ENCODE data around the gene B3GALT4. TPM values are rescaled to one million over a fixed set of nuclear protein-coding genes. Genes with fewer than 3 reads are reported as not detected.

Gene B3GALT4
- total RNA-seq, 1 experiment from 2014 or later, result 1.9 TPM

DNA sequence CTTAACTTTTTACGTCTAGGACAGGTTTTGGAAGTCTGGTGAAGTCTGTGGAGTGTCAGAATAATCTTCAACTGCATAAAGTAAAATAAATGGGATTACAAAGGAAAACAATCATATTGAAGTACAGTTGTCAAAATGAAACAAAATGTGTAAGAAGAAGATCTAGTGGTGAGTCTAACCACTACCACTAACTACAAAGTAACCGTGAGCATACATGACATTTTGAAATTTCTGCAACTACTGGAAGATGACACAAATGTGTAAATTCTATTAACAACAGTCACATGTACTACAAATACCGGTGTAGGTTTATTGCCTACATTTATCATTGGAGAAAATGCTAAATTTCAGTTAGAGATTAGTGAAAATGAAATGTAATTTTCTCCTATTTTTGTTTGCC lies 35.0 kb upstream of the B3GALT4 start:
- CTCF ChIA-PET, result interaction anchor here (1.2 kb wide), 1 partner anchor 8 kb away, joined by 3 read pairs; no protein-coding TSS in a partner anchor
- DNase-seq (ENCODE audit: low read depth, low spot score) (no peak), ATAC-seq (no peak)
- Histone ChIP-seq H2AFZ (ENCODE audit: low read depth, low read length, poor library complexity, severe bottlenecking) (no peak overlapping the region), H3K4me3 (replicated peaks in 1 of 2; ENCODE audit: low read depth in 1 of 2, low read length in 2 of 2) (no peak overlapping the region), H3K9ac (ENCODE audit: low read length) (no peak overlapping the region), H3K4me1 (ENCODE audit: control insufficient read depth in 1 of 2, insufficient read depth in 2 of 2, low read length in 2 of 2) (peaks cover 2 to 4% of the 10 kb centered on the region in 2 experiments; a peak in 2 of 4 replicates), H3K79me2 (ENCODE audit: insufficient read depth, low read length) (no peaks in the 10 kb centered on the region), H3K27me3 (ENCODE audit: insufficient read depth, low read length) (no peaks in the 10 kb centered on the region), H3K9me3 (ENCODE audit: control insufficient read depth in 1 of 2, insufficient read depth in 1 of 2, low read depth in 1 of 2, low read length in 2 of 2) (no peaks in the 10 kb centered on the region), H3K27ac (ENCODE audit: low read depth, low read length) (no peak overlapping the region), H4K20me1 (ENCODE audit: insufficient read depth) (no peaks in the 10 kb centered on the region), H3K36me3 (ENCODE audit: control insufficient read depth in 1 of 2, insufficient read depth in 2 of 2, low read length in 2 of 2) (no peaks in the 10 kb centered on the region), H3K4me2 (ENCODE audit: low read length) (no peak overlapping the region), H3K9me2 (ENCODE audit: insufficient read depth) (no peaks in the 10 kb centered on the region)
- no peak for TF ChIP-seq POLR2A (IDR thresholded peaks at IDR 0.05; ENCODE audit: borderline replicate concordance, extremely low read depth, insufficient read depth, insufficient read length)
- POLR2A ChIA-PET, result no interaction called here
- RAD21 ChIA-PET (ENCODE audit: low non-redundant PET in 1 of 2, low total read pairs in 2 of 2, uncharacterized antibody in 2 of 2, unreplicated experiment in 2 of 2), result no interaction called here
- BruUV-seq (replicated peaks), result no TSS peak
- intact Hi-C loops (cut with micrococcal nuclease), result no loop called here

DNA sequence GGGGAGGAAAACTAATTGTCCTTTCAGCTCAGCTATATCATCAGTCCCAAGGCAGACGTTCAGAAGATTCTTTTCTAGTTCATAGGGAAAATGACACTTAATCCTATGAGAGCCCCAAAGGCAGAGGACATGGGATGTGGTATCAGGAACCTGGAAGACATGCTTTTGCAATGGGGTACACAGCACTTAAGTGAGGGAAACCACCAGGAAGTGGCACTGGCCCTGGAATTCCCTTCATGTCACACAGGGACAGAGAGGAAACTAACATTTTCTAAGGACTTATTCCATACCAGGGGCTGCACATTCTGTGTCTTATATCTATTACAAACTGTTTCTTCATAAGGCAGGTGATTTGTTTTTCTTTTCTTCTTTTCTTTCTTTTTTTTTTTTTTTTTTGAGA lies 33.4 kb upstream of the B3GALT4 start:
- DNase-seq (ENCODE audit: low read depth, low spot score) (no peak), ATAC-seq (no peak)
- Histone ChIP-seq H3K27me3 (ENCODE audit: insufficient read depth, low read length) (no peaks in the 10 kb centered on the region), H3K36me3 (ENCODE audit: control insufficient read depth in 1 of 2, insufficient read depth in 2 of 2, low read length in 2 of 2) (no peaks in the 10 kb centered on the region), H3K9me3 (ENCODE audit: control insufficient read depth in 1 of 2, insufficient read depth in 1 of 2, low read depth in 1 of 2, low read length in 2 of 2) (no peaks in the 10 kb centered on the region), H4K20me1 (ENCODE audit: insufficient read depth) (no peaks in the 10 kb centered on the region), H3K4me1 (ENCODE audit: control insufficient read depth in 1 of 2, insufficient read depth in 2 of 2, low read length in 2 of 2) (peaks cover 6 to 16% of the 10 kb centered on the region in 2 experiments; a peak in 3 of 4 replicates), H3K4me3 (replicated peaks in 1 of 2; ENCODE audit: low read depth in 1 of 2, low read length in 2 of 2) (no peak overlapping the region), H2AFZ (ENCODE audit: low read depth, low read length, poor library complexity, severe bottlenecking) (no peak overlapping the region), H3K4me2 (ENCODE audit: low read length) (no peak overlapping the region), H3K27ac (ENCODE audit: low read depth, low read length) (no peak overlapping the region), H3K79me2 (ENCODE audit: insufficient read depth, low read length) (no peaks in the 10 kb centered on the region), H3K9me2 (ENCODE audit: insufficient read depth) (no peaks in the 10 kb centered on the region), H3K9ac (ENCODE audit: low read length) (no peak overlapping the region)
- TF ChIP-seq POLR2A (IDR thresholded peaks at IDR 0.05; ENCODE audit: borderline replicate concordance, extremely low read depth, insufficient read depth, insufficient read length), result no peak
- no peak for TF ChIP-seq FOSL1 (IDR thresholded peaks at IDR 0.05; ENCODE audit: low read depth)
- no peak for TF ChIP-seq EGR1 (IDR thresholded peaks at IDR 0.05; ENCODE audit: low read depth)
- no peak for TF ChIP-seq RAD21 (IDR thresholded peaks at IDR 0.05; ENCODE audit: low read depth)
- TF ChIP-seq, protein P1, sequence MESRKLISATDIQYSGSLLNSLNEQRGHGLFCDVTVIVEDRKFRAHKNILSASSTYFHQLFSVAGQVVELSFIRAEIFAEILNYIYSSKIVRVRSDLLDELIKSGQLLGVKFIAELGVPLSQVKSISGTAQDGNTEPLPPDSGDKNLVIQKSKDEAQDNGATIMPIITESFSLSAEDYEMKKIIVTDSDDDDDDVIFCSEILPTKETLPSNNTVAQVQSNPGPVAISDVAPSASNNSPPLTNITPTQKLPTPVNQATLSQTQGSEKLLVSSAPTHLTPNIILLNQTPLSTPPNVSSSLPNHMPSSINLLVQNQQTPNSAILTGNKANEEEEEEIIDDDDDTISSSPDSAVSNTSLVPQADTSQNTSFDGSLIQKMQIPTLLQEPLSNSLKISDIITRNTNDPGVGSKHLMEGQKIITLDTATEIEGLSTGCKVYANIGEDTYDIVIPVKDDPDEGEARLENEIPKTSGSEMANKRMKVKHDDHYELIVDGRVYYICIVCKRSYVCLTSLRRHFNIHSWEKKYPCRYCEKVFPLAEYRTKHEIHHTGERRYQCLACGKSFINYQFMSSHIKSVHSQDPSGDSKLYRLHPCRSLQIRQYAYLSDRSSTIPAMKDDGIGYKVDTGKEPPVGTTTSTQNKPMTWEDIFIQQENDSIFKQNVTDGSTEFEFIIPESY (IDR thresholded peaks at IDR 0.05; ENCODE audit: extremely low read depth, insufficient replicate concordance, low read length), result no peak
- no peak for TF ChIP-seq EZH2phosphoT487 (IDR thresholded peaks at IDR 0.05; ENCODE audit: borderline replicate concordance)
- TF ChIP-seq, protein P2, sequence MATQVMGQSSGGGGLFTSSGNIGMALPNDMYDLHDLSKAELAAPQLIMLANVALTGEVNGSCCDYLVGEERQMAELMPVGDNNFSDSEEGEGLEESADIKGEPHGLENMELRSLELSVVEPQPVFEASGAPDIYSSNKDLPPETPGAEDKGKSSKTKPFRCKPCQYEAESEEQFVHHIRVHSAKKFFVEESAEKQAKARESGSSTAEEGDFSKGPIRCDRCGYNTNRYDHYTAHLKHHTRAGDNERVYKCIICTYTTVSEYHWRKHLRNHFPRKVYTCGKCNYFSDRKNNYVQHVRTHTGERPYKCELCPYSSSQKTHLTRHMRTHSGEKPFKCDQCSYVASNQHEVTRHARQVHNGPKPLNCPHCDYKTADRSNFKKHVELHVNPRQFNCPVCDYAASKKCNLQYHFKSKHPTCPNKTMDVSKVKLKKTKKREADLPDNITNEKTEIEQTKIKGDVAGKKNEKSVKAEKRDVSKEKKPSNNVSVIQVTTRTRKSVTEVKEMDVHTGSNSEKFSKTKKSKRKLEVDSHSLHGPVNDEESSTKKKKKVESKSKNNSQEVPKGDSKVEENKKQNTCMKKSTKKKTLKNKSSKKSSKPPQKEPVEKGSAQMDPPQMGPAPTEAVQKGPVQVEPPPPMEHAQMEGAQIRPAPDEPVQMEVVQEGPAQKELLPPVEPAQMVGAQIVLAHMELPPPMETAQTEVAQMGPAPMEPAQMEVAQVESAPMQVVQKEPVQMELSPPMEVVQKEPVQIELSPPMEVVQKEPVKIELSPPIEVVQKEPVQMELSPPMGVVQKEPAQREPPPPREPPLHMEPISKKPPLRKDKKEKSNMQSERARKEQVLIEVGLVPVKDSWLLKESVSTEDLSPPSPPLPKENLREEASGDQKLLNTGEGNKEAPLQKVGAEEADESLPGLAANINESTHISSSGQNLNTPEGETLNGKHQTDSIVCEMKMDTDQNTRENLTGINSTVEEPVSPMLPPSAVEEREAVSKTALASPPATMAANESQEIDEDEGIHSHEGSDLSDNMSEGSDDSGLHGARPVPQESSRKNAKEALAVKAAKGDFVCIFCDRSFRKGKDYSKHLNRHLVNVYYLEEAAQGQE (IDR thresholded peaks at IDR 0.05; ENCODE audit: low read depth), result no peak
- TF ChIP-seq, protein P3, sequence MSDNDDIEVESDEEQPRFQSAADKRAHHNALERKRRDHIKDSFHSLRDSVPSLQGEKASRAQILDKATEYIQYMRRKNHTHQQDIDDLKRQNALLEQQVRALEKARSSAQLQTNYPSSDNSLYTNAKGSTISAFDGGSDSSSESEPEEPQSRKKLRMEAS (IDR thresholded peaks at IDR 0.05), result no peak
- TF ChIP-seq, protein P4, sequence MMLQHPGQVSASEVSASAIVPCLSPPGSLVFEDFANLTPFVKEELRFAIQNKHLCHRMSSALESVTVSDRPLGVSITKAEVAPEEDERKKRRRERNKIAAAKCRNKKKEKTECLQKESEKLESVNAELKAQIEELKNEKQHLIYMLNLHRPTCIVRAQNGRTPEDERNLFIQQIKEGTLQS (IDR thresholded peaks at IDR 0.05), result no peak
- no peak for TF ChIP-seq CBX3 (IDR thresholded peaks at IDR 0.05; ENCODE audit: low read depth)
- TF ChIP-seq ZNF274 (IDR thresholded peaks at IDR 0.05; ENCODE audit: low read depth, low read length), result no peak
- TF ChIP-seq EZH2 (IDR thresholded peaks at IDR 0.05), result no peak
- no peak for TF ChIP-seq ZFX (IDR thresholded peaks at IDR 0.05)
- TF ChIP-seq ELF1 (IDR thresholded peaks at IDR 0.05; ENCODE audit: borderline replicate concordance, low read depth), result no peak
- no peak for TF ChIP-seq YY1 (IDR thresholded peaks at IDR 0.05; ENCODE audit: extremely low read depth, insufficient replicate concordance, low read depth, low read length)
- no TSS peak for BruUV-seq (replicated peaks)
- intact Hi-C loops (cut with micrococcal nuclease), result no loop called here
- ChIA-PET RAD21 (ENCODE audit: low non-redundant PET in 1 of 2, low total read pairs in 2 of 2, uncharacterized antibody in 2 of 2, unreplicated experiment in 2 of 2) (no interaction called here), CTCF (no interaction called here), POLR2A (no interaction called here)

Measured in HCT116 (cell line).